EL (cell line): ENCODE measurements around the gene OR10H2.
"Not testable (repeated sequence)": the region's sequence is repeated elsewhere in the genome, so short reads cannot be mapped to it uniquely, and the experiment has no call there.

Experiments used
- DNase-seq: peaks from one replicate; pipeline ENCODE4 v3.0.0-alpha.2; 2016

The OR10H2 gene

GRCh38 chr19:15727724-15728123 lies at the start of gene OR10H2:
TSS of gene OR10H2 (plus strand) at chr19:15728024. CDS start at chr19:15728044, 20 bp downstream.
- DNase-seq = no peak

GRCh38 chr19:15679089-15679488 lies 48.7 kb upstream of the OR10H2 start:
- no peak for DNase-seq

DNA sequence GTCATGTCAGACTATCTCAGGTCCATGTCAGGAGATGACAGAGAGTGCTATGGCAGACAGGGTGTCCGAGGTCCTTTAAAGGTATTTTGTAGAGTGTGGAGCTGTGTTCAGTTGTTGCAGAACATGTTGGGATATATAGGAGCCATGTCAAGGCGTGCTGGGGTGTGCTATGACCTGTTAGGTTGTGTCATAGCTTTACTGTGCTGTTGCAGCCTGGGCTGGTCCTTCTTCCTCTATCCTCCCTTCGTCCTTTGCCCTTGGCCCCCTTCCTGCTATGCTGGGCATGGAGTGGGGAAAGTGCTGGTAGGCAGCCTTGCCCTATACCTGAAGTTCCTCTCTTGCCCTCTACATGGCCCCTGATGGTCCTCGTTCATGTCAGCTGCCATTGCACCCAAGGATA lies 48.0 kb upstream of the OR10H2 start:
- DNase-seq = not testable (repeated sequence)

DNA sequence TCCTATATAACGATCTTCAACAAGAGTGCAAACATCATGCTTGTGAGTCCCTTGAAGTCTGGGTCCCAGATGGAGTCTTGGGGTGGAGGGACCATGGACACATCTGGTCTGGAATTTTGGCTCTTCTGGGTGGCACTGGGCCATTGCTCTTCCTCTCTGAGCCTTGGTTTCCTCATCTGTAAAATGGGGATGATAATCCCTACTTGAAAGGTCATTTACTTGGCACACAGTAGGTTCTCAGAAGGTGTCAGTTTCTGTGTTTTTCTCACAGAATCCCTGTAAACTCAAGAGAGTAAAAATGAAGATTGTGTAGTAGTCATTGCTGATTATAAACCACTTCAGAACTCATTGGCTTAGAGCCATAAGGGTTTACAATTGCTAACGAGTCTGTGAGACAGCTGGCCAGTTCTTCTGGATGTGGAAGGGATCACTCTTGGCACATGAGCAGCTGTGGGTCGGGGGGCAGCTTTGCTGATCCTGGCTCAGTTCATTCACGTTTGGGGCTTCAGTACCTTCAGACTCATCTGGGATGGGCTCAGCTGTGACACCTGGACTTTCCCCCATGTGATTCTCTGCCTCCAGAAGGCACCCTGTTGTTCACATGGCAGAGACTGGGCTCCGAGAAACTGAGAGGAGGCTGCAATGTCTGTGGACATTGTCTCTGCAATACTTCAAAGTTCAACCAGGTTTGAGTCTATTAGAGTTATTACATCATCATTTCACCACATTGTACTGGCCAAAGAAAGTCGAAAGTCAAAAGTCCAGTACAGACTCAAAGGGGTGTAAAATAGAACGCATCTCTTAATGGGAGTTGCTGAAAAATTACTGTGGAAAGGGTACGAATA lies 47.1 kb upstream of the OR10H2 start:
- no peak for DNase-seq

GRCh38 chr19:15683411-15683810 lies 44.4 kb upstream of the OR10H2 start:
- no peak for DNase-seq

GRCh38 chr19:15684828-15685227 lies 43.0 kb upstream of the OR10H2 start:
- no peak for DNase-seq

- no peak for DNase-seq
Measured at GRCh38 chr19:15696654-15697194, 31.1 kb upstream of the OR10H2 start.

DNA sequence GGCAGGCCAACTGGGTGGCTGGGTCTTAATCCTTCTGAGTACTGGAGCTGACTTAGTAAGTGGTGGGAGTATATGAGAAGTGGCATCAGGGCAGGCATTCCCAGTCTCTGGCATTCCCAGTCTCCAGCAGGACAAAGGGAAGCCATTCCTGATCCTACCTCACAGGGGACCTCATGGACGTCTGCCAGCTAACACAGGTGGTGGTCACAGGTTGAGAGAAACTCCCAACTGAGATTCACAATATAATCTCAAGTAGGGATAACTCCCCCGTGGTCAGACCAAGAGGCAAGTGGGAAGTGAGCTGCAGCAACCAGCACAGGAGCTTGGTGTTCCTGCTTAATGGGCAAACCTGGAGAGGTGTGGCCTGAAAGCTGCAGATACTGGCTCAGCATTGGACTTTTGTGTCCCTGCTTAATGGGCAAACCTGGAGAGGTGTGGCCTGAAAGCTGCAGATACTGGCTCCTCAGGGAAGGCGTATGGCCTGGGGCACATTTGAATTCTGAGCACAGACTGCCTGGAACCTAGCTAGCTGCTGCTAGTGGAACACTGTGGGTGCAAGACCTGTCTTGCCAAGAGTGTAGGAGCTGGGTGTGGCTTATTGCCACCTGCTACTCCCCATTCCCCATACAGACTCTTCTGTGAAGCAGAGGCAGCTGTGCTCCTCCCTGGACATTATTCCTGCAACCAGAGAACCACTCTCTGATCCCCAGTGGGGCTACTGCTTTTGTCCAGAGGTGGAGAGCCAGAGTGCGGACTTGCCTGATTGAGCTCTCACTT lies 25.9 kb upstream of the OR10H2 start:
- DNase-seq = no peak

DNA sequence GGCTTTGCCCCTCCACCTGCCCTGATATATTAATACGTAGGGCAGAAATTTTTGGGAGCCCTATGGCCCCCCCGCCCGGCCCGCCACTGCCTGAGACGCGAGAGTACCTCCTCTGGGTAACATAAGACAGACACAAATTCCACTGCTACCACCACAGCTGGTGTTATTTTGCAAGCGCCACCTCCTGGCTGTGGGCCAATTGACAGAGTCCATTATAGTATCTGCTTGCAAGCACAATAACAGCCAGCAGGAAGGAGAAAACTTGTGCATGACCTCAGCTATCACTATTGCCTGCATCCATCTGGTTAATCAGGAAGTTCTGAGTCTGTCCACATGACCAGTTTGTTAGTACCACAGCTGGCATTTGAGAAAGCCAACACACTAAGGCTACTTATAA lies 25.3 kb upstream of the OR10H2 start:
- peak; percentile 33 for DNase-seq

DNA sequence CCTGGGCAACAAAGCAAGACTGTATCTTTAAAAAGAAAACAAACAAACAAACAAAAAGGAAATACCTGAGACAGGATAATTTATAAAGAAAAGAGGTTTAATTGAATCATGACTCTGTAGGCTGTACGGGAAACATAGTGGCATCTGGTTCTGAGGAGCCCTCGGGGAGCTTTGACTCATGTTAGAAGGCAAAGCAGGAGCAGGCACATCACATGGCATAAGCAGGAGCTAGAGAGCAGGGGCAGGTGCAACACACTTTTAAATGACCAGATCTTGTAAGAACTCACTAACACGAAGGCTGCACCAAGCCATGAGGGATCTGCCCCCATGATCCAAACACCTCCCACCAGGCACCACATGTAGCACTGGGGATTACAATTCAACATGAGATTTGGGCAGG lies 13.2 kb upstream of the OR10H2 start:
- no peak for DNase-seq

GRCh38 chr19:15715642-15716041 lies 12.2 kb upstream of the OR10H2 start:
- DNase-seq = no peak

DNA sequence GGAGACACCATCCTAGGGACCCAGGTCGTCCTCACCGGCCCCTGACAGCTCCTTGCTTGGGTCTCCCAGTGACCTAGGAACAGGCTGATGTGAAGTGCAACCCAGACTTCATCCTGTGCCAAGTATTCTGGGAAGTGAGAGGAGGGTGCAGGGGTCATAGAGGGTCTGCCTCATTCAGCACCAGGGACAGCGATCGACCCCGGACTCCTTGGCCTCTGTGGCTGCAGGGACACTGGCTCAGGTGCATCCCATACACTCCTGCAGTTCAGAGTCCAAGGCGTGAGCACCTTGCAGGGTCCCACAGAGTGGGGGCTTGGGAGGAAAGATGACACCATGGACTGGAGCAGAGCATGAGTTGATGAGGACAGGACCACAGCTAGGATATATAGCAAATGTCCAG lies 10.0 kb upstream of the OR10H2 start:
- DNase-seq = no peak

DNA sequence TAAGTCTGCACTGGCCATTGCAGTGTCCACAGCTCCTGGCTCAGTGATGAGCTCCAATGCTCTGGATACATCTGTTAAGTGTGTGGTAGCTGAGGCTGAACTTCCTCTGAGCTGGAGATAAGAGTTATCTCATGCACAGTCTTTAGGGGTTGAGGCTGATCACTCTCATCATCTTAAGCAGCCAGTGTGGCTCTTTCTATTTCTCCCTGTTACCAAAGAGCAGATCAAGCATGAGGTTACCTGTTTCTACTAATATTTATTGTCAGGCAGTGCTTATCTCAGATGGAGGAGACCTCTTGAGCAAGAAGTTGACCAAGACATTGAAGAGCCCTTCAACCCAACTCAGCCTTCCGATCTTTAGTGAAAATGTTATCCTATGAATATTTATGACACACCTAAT lies 6.6 kb upstream of the OR10H2 start:
- DNase-seq = no peak

GRCh38 chr19:15722956-15723355 lies 4.9 kb upstream of the OR10H2 start:
- DNase-seq = no peak

DNA sequence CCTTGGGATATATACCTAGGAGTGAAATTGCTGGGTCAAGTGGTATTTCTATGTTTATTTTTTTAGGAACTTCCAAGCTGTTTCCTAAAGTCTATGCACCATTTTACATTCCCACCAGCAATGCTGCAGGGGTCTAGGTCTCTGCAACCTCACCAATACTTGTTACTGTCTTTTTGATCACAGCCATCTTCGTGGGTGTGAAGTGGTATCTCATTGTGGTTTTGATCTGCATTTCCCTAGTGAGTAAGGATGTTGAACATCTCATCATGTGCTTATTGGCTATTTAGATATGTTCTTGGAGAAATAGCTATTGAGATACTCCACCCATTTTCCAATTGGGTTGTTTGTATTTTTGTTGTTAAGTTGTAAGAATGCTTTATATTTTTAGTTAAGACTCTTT lies 2.7 kb downstream of the OR10H2 start:
- DNase-seq = no peak

- no peak for DNase-seq
Measured at GRCh38 chr19:15732388-15732787, 4.6 kb downstream of the OR10H2 start.

- DNase-seq = no peak
Measured at GRCh38 chr19:15733895-15734294, 6.1 kb downstream of the OR10H2 start.

- no peak for DNase-seq
Measured at GRCh38 chr19:15737722-15738121, 9.9 kb downstream of the OR10H2 start, which contains the start of gene OR10H3. TSS of gene OR10H3 (plus strand) at chr19:15737985. CDS start at chr19:15741393, 3,408 bp downstream.

- no peak for DNase-seq
Measured at GRCh38 chr19:15740785-15741184, 13.0 kb downstream of the OR10H2 start.

GRCh38 chr19:15748239-15748638 lies 20.4 kb downstream of the OR10H2 start:
- no peak for DNase-seq

- DNase-seq = no peak
Measured at GRCh38 chr19:15758379-15758778, 30.6 kb downstream of the OR10H2 start.

GRCh38 chr19:15759962-15760565 lies 32.2 kb downstream of the OR10H2 start:
- DNase-seq = no peak

GRCh38 chr19:15769586-15769985 lies 41.8 kb downstream of the OR10H2 start:
- no peak for DNase-seq
